ENCODE results near the gene SPA17.

DNA sequence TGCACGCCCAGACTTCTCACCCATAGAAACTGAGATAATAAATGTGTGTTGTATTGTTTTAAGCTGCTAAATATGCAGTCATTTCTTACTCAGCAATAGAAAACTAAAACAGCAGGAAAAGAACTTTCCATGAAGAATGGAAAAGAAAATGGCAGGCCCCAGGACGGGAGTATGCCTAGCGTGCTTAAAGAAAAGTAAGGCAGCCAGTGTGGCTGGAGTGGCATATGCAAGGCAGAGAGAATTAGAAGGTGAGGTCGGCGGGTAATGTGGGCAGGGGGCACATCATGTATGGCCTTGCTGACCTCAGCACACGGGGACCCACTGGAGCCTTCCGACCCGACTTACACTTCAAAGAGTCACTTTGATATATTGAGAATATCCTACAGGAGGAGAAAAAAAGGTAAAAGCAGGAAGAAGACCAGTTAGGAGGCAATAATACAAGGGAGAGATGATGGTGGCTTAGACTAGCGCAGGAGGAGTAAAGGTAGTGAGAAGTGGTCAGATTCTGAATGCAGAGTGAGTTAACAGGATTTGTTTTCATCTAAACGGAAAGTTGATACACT lies 30.6 kb upstream of the SPA17 start:
- TF ChIP-seq SMC3 (IDR thresholded peaks at IDR 0.05; ENCODE audit: low read depth, low read length) (no peak), CTCF (conservative IDR thresholded peaks at IDR 0.05; ENCODE audit: low read depth, low read length) (no peak), POLR2A (IDR thresholded peaks at IDR 0.05; ENCODE audit: low read depth, low read length) (no peak), RAD21 (IDR thresholded peaks at IDR 0.05; ENCODE audit: low read length) (no peak), BHLHE40 (IDR thresholded peaks at IDR 0.05; ENCODE audit: low read depth, low read length) (no peak), MAZ (IDR thresholded peaks at IDR 0.05; ENCODE audit: borderline replicate concordance, low read depth, low read length) (no peak), MAFK (IDR thresholded peaks at IDR 0.05; ENCODE audit: low read depth, low read length) (no peak)
- TF ChIP-seq, protein P1, sequence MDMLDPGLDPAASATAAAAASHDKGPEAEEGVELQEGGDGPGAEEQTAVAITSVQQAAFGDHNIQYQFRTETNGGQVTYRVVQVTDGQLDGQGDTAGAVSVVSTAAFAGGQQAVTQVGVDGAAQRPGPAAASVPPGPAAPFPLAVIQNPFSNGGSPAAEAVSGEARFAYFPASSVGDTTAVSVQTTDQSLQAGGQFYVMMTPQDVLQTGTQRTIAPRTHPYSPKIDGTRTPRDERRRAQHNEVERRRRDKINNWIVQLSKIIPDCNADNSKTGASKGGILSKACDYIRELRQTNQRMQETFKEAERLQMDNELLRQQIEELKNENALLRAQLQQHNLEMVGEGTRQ (IDR thresholded peaks at IDR 0.05; ENCODE audit: low read depth, low read length) = no peak
